ENCODE data around the gene TMEM184A. TPM values are rescaled to one million over a fixed set of nuclear protein-coding genes. Genes with fewer than 3 reads are reported as not detected.

The TMEM184A gene
- total and polyA plus RNA-seq, 2 of the 8 experiments (the other 6 are each of a cell fraction or from before 2014, with no cell fraction given) = 1.8 to 2.1 TPM

DNA sequence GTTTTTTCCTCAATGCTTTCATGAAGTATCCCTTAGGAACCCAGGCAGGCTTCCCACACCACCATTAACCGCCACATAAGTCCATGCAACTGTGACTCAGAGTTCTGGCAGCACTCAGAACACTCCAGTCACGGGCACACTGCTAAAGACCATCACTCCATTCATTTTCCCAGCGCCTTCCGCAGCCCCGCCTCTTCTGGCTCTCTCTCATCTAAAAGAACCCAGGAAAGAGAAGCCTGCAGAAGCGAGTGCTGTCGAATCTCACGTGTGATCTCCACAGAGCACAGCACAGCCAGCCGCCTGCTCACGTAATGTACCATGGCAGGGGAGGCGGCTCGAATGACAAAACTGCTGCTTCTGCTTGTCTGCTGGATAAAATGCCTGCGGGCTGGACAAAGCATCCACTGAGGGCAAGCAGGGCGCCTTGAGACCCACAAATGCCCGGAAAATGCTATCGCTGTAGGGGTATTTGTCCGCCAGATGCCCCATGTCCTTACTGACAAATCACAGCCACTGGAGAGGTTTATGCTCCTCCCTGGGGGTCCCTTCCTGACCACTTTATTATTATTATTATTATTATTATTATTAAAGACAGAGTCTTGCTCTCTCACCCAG is 12.0 kb upstream of the TMEM184A start:
- no peak for FAIRE-seq
- POLR2A ChIA-PET (ENCODE audit: partially characterized antibody) = interaction anchor here (0.9 kb wide), 1 partner anchor 34 kb away, joined by 3 read pairs; no protein-coding TSS in a partner anchor
- no peak overlapping the region; the same call in 1 of the 2 replicates for H4K8ac ChIP-seq (ENCODE audit: extremely low read depth, insufficient read depth, low read length)
- no peak overlapping the region for H3K9ac ChIP-seq (replicated peaks in 1 of 4; ENCODE audit: extremely low read depth in 1 of 4, low read depth in 3 of 4, low read length in 3 of 4)
- H2AK5ac ChIP-seq (ENCODE audit: low read depth, low read length) = no peak overlapping the region
- H3K4me3 ChIP-seq (ENCODE audit: extremely low read depth in 1 of 4, insufficient read depth in 2 of 4, low read depth in 3 of 4, low read length in 4 of 4) = no peak overlapping the region
- no peak overlapping the region for H3K14ac ChIP-seq (ENCODE audit: insufficient read length)
- no peak overlapping the region for H3K27ac ChIP-seq (ENCODE audit: low read depth, low read length)
- peak overlapping the region; percentile 19 to 55; a peak in 1 of 4 replicates for H3K4me2 ChIP-seq (ENCODE audit: insufficient read depth in 1 of 2, low read depth in 2 of 2, low read length in 2 of 2)
- H4K20me1 ChIP-seq (replicated peaks in 1 of 2; ENCODE audit: control insufficient read depth in 1 of 2, insufficient read depth in 2 of 2, low read length in 2 of 2) = no peaks in the 10 kb centered on the region
- DNase-seq (ENCODE audit: low read depth in 1 of 2, low spot score in 2 of 2) = no peak
- CTCF ChIA-PET (ENCODE audit: partially characterized antibody) = no interaction called here
- 84% methylated on average over 17 of the region's 17 CpGs; no CpG with 5 or more reads in 1 of the 2 experiments for WGBS, 2 experiments (ENCODE audit: extremely low coverage in 1 of 2, insufficient coverage in 1 of 2, insufficient read length in 1 of 2, insufficient replicate concordance in 2 of 2, low coverage in 1 of 2, low lambda C conversion rate in 2 of 2, missing lambda C conversion rate in 1 of 2)
- peaks cover 0 to 17% (median 10%) of the 10 kb centered on the region in 4 experiments; a peak in 5 of 7 replicates for H3K4me1 ChIP-seq (replicated peaks in 1 of 4; ENCODE audit: control insufficient read depth in 3 of 4, insufficient read depth in 4 of 4, low read length in 3 of 4)
- TF ChIP-seq SRF (IDR thresholded peaks at IDR 0.05; ENCODE audit: low read depth, low read length) = no peak
- TF ChIP-seq, protein P1, sequence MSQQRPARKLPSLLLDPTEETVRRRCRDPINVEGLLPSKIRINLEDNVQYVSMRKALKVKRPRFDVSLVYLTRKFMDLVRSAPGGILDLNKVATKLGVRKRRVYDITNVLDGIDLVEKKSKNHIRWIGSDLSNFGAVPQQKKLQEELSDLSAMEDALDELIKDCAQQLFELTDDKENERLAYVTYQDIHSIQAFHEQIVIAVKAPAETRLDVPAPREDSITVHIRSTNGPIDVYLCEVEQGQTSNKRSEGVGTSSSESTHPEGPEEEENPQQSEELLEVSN (IDR thresholded peaks at IDR 0.05) = no peak
- no peak for TF ChIP-seq CREB1 (IDR thresholded peaks at IDR 0.05)
- TF ChIP-seq SP1 (IDR thresholded peaks at IDR 0.05; ENCODE audit: low read depth, low read length) = no peak
- no peak for TF ChIP-seq NANOG (IDR thresholded peaks at IDR 0.05; ENCODE audit: insufficient read depth, low read depth, low read length, poor library complexity, severe bottlenecking)
- no peak for TF ChIP-seq TCF12 (IDR thresholded peaks at IDR 0.05; ENCODE audit: low read depth, low read length)
- no peak for TF ChIP-seq POU5F1 (IDR thresholded peaks at IDR 0.05; ENCODE audit: low read depth, low read length)
- peak overlapping the region; percentile 36; the same call in 1 of the 2 replicates for H3K18ac ChIP-seq (ENCODE audit: extremely low read depth, low read length)
- no peak overlapping the region for H2AFZ ChIP-seq (ENCODE audit: low read length)
- H3K36me3 ChIP-seq (ENCODE audit: control insufficient read depth in 2 of 4, insufficient read depth in 4 of 4, low read length in 3 of 4) = peaks cover 0 to 15% (median 3%) of the 10 kb centered on the region in 4 experiments; a peak in 2 of 8 replicates
- no peaks in the 10 kb centered on the region; a peak in 2 of 7 replicates for H3K27me3 ChIP-seq (replicated peaks in 1 of 4; ENCODE audit: control insufficient read depth in 3 of 4, extremely low read depth in 1 of 4, insufficient read depth in 3 of 4, low read length in 3 of 4)
- H4K5ac ChIP-seq (ENCODE audit: insufficient read length, low read depth, low read length) = no peak overlapping the region
- H3K4ac ChIP-seq (replicated peaks; ENCODE audit: insufficient read length, low read depth, low read length) = no peak overlapping the region
- peak overlapping the region; percentile 66 for H4K91ac ChIP-seq (replicated peaks; ENCODE audit: insufficient read length, low read length)
- H2BK120ac ChIP-seq (replicated peaks; ENCODE audit: low read depth, low read length) = no peak overlapping the region
- no peaks in the 10 kb centered on the region; the same call in 1 of the 2 replicates for H3K23me2 ChIP-seq (ENCODE audit: low read depth, low read length)
- no peaks in the 10 kb centered on the region; the same call in 1 of the 2 replicates for H3K79me1 ChIP-seq (ENCODE audit: low read depth, low read length)
- H2BK15ac ChIP-seq (ENCODE audit: low read length) = no peak overlapping the region
- no peaks in the 10 kb centered on the region for H3K9me3 ChIP-seq (ENCODE audit: insufficient read depth in 2 of 2, low read depth in 1 of 2, low read length in 1 of 2)
- H2BK12ac ChIP-seq (ENCODE audit: low read depth, low read length) = peak overlapping the region; percentile 75; the same call in 1 of the 2 replicates
- no peak overlapping the region for H3K56ac ChIP-seq (replicated peaks; ENCODE audit: insufficient read length, low read depth, low read length)
- no peaks in the 10 kb centered on the region for H3K79me2 ChIP-seq (ENCODE audit: control insufficient read depth in 1 of 2, insufficient read depth in 2 of 2, low read length in 2 of 2)
- H2BK5ac ChIP-seq (ENCODE audit: low read depth, low read length) = peak overlapping the region; percentile 41; the same call in 1 of the 2 replicates
- H2BK20ac ChIP-seq (ENCODE audit: low read length) = 0 out of 2 replicates have a peak overlapping the region, but pooled peaks have one; percentile 32
- no peak overlapping the region for H3K23ac ChIP-seq (ENCODE audit: insufficient read length)
